ENCODE measurements around the gene KAT7. TPM values are rescaled to one million over a fixed set of nuclear protein-coding genes. Genes with fewer than 3 reads are reported as not detected.

The KAT7 gene
- total RNA-seq, 2 experiments from 2014 or later: 61.2 to 66.6 TPM

DNA sequence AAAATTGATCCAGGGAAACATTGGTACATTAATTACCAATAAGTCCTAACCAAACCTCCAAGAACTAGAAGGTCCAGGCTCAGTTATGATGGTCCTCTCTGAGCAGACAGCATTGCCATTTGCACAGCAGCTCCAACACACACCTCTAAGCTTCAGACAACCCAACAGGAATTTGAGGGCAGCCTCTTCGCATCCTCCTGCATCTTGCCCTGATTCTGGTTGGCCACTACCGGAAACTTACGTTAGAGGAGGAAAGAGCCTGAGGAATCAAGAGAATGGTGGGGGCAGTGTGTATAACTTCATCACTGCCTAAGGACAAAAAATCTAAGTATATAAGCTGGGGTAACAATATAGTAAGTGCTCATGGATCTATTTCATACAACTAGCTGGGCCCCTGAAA is 40.3 kb upstream of the KAT7 start:
- Mint-ChIP-seq H3K4me1 (ENCODE audit: low read depth) (peaks cover 79% of the 10 kb centered on the region), H3K27me3 (no peaks in the 10 kb centered on the region), H3K27ac (peak overlapping the region; percentile 94), H3K9me3 (no peaks in the 10 kb centered on the region), H3K36me3 (ENCODE audit: low read depth) (peaks cover 14% of the 10 kb centered on the region), H3K4me3 (peak overlapping the region; percentile 2)
- no peak for DNase-seq
- ATAC-seq: peak; percentile 0
- TF ChIP-seq, protein P1, sequence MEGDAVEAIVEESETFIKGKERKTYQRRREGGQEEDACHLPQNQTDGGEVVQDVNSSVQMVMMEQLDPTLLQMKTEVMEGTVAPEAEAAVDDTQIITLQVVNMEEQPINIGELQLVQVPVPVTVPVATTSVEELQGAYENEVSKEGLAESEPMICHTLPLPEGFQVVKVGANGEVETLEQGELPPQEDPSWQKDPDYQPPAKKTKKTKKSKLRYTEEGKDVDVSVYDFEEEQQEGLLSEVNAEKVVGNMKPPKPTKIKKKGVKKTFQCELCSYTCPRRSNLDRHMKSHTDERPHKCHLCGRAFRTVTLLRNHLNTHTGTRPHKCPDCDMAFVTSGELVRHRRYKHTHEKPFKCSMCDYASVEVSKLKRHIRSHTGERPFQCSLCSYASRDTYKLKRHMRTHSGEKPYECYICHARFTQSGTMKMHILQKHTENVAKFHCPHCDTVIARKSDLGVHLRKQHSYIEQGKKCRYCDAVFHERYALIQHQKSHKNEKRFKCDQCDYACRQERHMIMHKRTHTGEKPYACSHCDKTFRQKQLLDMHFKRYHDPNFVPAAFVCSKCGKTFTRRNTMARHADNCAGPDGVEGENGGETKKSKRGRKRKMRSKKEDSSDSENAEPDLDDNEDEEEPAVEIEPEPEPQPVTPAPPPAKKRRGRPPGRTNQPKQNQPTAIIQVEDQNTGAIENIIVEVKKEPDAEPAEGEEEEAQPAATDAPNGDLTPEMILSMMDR (IDR thresholded peaks at IDR 0.05): no peak
- CTCF ChIA-PET: interaction anchor here (1.3 to 3.4 kb wide), 6 partner anchors 10 to 181 kb away, joined by 3 to 15 read pairs (median 8); partner anchors contain the start of gene SLC35B1
- intact Hi-C loops (cut with micrococcal nuclease): loop anchor here (5.0 kb wide), 1 partner anchor 36 kb away; no protein-coding TSS in a partner anchor
- POLR2A ChIA-PET: interaction anchor here (1.0 to 3.6 kb wide), 7 partner anchors 9 to 52 kb away, joined by 3 to 58 read pairs (median 10); partner anchors contain the start of genes FAM117A and SLC35B1

DNA sequence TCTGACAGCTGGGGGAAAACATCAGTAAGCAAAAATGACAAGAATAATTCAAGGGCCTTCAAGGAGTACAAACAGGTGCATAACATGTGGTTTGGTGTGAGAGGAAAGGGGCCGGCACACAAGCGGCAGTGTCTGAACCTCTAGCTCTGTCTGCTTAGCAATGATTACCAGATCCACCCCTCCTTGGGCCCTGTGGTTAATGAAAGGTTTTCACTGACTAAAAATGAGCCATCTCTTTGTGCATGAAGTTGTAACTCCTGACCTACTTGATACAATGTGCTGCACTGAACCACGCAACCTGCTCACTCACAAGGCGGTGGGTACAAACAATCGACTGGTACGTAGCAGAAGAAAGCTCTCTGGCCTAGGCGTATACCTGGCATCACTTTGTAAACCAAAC is 39.7 kb upstream of the KAT7 start:
- Mint-ChIP-seq H3K36me3 (ENCODE audit: low read depth) (peaks cover 14% of the 10 kb centered on the region), H3K9me3 (no peaks in the 10 kb centered on the region), H3K27ac (peak overlapping the region; percentile 94), H3K4me1 (ENCODE audit: low read depth) (peaks cover 82% of the 10 kb centered on the region), H3K27me3 (no peaks in the 10 kb centered on the region), H3K4me3 (peak overlapping the region; percentile 38)
- intact Hi-C loops (cut with micrococcal nuclease): loop anchor here (5.0 kb wide), 1 partner anchor 36 kb away; no protein-coding TSS in a partner anchor
- ATAC-seq (peak; percentile 88), DNase-seq (peak; percentile 89)
- ChIA-PET CTCF (interaction anchor here (0.8 to 3.4 kb wide), 6 partner anchors 8 to 53 kb away, joined by 3 to 15 read pairs (median 7); partner anchors contain the start of gene SLC35B1), POLR2A (interaction anchor here (1.0 to 3.6 kb wide), 8 partner anchors 9 to 179 kb away, joined by 3 to 58 read pairs (median 7); partner anchors contain the start of genes FAM117A, KAT7 and SLC35B1)
- TF ChIP-seq, protein P1 (IDR thresholded peaks at IDR 0.05): no peak

DNA sequence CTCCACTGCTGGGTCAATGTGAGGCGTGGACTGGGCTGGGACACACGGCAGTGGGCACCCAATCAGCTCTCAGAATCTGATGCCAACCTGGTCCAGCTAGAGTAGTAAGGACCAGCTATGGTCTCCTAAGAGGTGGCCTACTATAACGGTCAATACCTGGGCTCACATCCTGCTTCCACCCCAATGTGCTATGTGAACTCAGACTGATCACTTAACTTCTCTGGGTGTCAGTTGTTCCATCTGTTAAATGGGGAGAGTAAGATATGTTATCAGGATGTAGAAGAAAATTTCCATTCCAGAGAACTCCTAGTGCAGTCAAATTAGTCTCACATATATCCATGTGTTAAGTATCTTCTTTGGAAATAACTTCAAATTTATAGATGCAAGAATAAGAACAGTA is 38.8 kb upstream of the KAT7 start:
- H3K36me3 Mint-ChIP-seq (ENCODE audit: low read depth): peaks cover 15% of the 10 kb centered on the region
- TF ChIP-seq, protein P1 (IDR thresholded peaks at IDR 0.05): no peak
- DNase-seq: no peak
- ChIA-PET POLR2A (interaction anchor here (1.0 to 3.6 kb wide), 8 partner anchors 8 to 180 kb away, joined by 3 to 58 read pairs (median 8); partner anchors contain the start of genes FAM117A, KAT7 and SLC35B1), CTCF (interaction anchor here (1.6 kb wide), 1 partner anchor 34 kb away, joined by 6 read pairs; no protein-coding TSS in a partner anchor)
- peak overlapping the region; percentile 94 for H3K27ac Mint-ChIP-seq
- intact Hi-C loops (cut with micrococcal nuclease): loop anchor here (5.0 kb wide), 1 partner anchor 37 kb away; no protein-coding TSS in a partner anchor
- no peaks in the 10 kb centered on the region for H3K9me3 Mint-ChIP-seq
- ATAC-seq: no peak
- H3K27me3 Mint-ChIP-seq: no peaks in the 10 kb centered on the region
- peaks cover 81% of the 10 kb centered on the region for H3K4me1 Mint-ChIP-seq (ENCODE audit: low read depth)
- H3K4me3 Mint-ChIP-seq: no peak overlapping the region

DNA sequence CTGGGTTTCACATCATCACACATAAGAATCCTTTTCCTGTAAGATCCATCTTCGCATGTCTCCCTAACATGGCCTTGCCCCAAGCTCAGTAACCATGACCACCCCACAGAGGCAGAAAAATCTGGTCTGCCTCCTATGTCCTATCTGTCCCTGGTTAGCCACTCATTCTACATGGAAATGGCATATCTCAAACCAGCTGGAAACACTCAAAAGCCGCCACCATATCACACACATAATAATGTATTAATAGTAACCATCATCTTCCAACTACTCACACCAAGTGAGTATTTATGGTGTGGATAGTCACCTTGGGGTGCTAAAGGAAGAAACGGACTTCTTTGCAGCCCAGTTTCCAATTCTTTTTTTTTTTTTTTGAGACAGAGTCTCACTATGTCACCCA is 36.0 kb upstream of the KAT7 start:
- peaks cover 14% of the 10 kb centered on the region for H3K36me3 Mint-ChIP-seq (ENCODE audit: low read depth)
- no peaks in the 10 kb centered on the region for H3K9me3 Mint-ChIP-seq
- no peaks in the 10 kb centered on the region for H3K27me3 Mint-ChIP-seq
- DNase-seq (no peak), ATAC-seq (no peak)
- peaks cover 78% of the 10 kb centered on the region for H3K4me1 Mint-ChIP-seq (ENCODE audit: low read depth)
- intact Hi-C loops (cut with micrococcal nuclease): no loop called here
- ChIA-PET CTCF (interaction anchor here (1.2 to 3.5 kb wide), 2 partner anchors 9 to 11 kb away, joined by 3 to 15 read pairs; partner anchors contain the start of gene FAM117A), POLR2A (interaction anchor here (0.8 to 2.0 kb wide), 5 partner anchors 10 to 51 kb away, joined by 3 to 12 read pairs (median 4); no protein-coding TSS in a partner anchor)
- H3K4me3 Mint-ChIP-seq: no peak overlapping the region
- TF ChIP-seq, protein P1 (IDR thresholded peaks at IDR 0.05): no peak
- H3K27ac Mint-ChIP-seq: peak overlapping the region; percentile 34

DNA sequence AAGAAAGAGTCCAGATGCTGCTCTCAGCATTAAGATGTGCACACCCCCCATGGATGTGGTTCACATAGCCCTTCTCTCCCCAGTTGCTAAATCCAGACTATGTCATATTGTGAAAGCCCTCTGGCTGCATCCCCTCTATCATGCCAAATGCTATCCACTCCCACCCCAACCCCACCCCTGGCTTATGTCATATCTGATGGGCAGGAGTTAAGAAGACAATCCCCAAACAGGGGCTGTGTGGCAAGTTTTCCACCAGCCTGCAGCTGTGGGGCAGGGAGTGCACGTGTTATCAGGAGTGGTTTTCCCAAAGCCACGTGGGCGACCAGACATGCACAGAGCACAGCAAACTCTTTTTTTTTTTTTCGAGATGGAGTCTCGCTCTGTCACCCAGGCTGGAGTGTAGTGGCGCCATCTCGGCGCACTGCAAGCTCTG is 34.5 kb upstream of the KAT7 start:
- DNase-seq (no peak), ATAC-seq (no peak)
- intact Hi-C loops (cut with micrococcal nuclease): no loop called here
- H3K4me1 Mint-ChIP-seq (ENCODE audit: low read depth): peaks cover 71% of the 10 kb centered on the region
- H3K27ac Mint-ChIP-seq: peak overlapping the region; percentile 78
- ChIA-PET CTCF (interaction anchor here (3.5 kb wide), 1 partner anchor 9 kb away, joined by 15 read pairs; the partner anchor contains the start of gene FAM117A), POLR2A (interaction anchor here (0.7 to 1.5 kb wide), 2 partner anchors 35 to 39 kb away, joined by 5 read pairs; no protein-coding TSS in a partner anchor)
- no peaks in the 10 kb centered on the region for H3K9me3 Mint-ChIP-seq
- H3K36me3 Mint-ChIP-seq (ENCODE audit: low read depth): peaks cover 17% of the 10 kb centered on the region
- TF ChIP-seq, protein P1 (IDR thresholded peaks at IDR 0.05): no peak
- H3K27me3 Mint-ChIP-seq: no peaks in the 10 kb centered on the region
- H3K4me3 Mint-ChIP-seq: no peak overlapping the region
